Naive thymus-derived CD4-positive, alpha-beta T cell (primary cell): Measurements from ENCODE around the gene RAB35. TPM values are rescaled to one million over a fixed set of nuclear protein-coding genes. Genes with fewer than 3 reads are reported as not detected.

Source experiments
- ATAC-seq: fragments of 150-1000 bp; cut with Tn5 transposase; 2 replicates; pipeline ENCODE4 v1.10.0; 2021; ENCODE audit warnings: mild to moderate bottlenecking, moderate library complexity
- CTCF ChIA-PET: fragments of 350-600 bp; sonication (Branson Sonifier 250); formaldehyde crosslinking; loops from one replicate; lab custom pipeline; 2021; ENCODE audit warnings: antibody characterized with exemption; lab: Charles Lee
- POLR2A ChIA-PET: fragments of 350-600 bp; sonication (Branson Sonifier 250); formaldehyde crosslinking; loops from one replicate; lab custom pipeline; 2021; ENCODE audit warnings: antibody characterized with exemption, inconsistent platforms; lab: Charles Lee
- DNase-seq, 9 donors: peaks; one replicate each; pipeline versions ENCODE4 v3.0.0 to v3.0.0-alpha.2; 2020 to 2022; ENCODE audit warnings: mixed read lengths in 1 of 9
- H3K27ac ChIP-seq: one replicate; pipeline ENCODE4 v1.7.0; 2013; ENCODE audit warnings: mild to moderate bottlenecking, low read depth, low read length, moderate library complexity
- H3K27me3 ChIP-seq, 2 donors: one replicate each; pipeline ENCODE4 v1.7.0; 2013; ENCODE audit warnings: low read length in 2 of 2, mild to moderate bottlenecking in 2 of 2, moderate library complexity in 2 of 2; ENCODE audit not compliant: control insufficient read depth in 2 of 2, insufficient read depth in 2 of 2
- H3K36me3 ChIP-seq, 3 experiments: 1 replicate in 2 of 3; 2 replicates in 1 of 3; pipeline ENCODE4 v1.7.0; 2013; ENCODE audit warnings: low read length in 3 of 3, mild to moderate bottlenecking in 3 of 3, moderate library complexity in 1 of 3; ENCODE audit not compliant: insufficient read depth in 3 of 3, control insufficient read depth in 2 of 3
- H3K4me1 ChIP-seq, 2 donors: one replicate each; pipeline ENCODE4 v1.7.0; 2013; ENCODE audit warnings: low read length in 2 of 2, mild to moderate bottlenecking in 2 of 2, moderate library complexity in 1 of 2; ENCODE audit not compliant: control insufficient read depth in 2 of 2, insufficient read depth in 2 of 2
- H3K4me3 ChIP-seq: 2 replicates; pipeline ENCODE4 v1.7.0; 2013; ENCODE audit warnings: mild to moderate bottlenecking, low read length
- H3K9me3 ChIP-seq, 3 experiments: 1 replicate in 2 of 3; 2 replicates in 1 of 3; pipeline ENCODE4 v1.7.0; 2013; ENCODE audit warnings: low read length in 3 of 3; ENCODE audit not compliant: control insufficient read depth in 2 of 3
- H3K27ac Mint-ChIP-seq, 9 donors: one replicate each; pipeline ENCODE4 v1.8.0; 2020 to 2022; ENCODE audit warnings: mixed read lengths in 9 of 9, mild to moderate bottlenecking in 8 of 9, moderate library complexity in 5 of 9, inconsistent platforms in 2 of 9
- H3K27me3 Mint-ChIP-seq, 5 donors: one replicate each; pipeline ENCODE4 v1.8.0; 2021 to 2022; ENCODE audit warnings: mixed read lengths in 5 of 5, mild to moderate bottlenecking in 1 of 5
- H3K36me3 Mint-ChIP-seq, 5 donors: one replicate each; pipeline ENCODE4 v1.8.0; 2020 to 2022; ENCODE audit warnings: mixed read lengths in 5 of 5, mild to moderate bottlenecking in 3 of 5, inconsistent platforms in 1 of 5
- H3K4me1 Mint-ChIP-seq, 7 donors: one replicate each; pipeline ENCODE4 v1.8.0; 2020 to 2022; ENCODE audit warnings: mixed read lengths in 7 of 7, mild to moderate bottlenecking in 3 of 7, inconsistent platforms in 1 of 7
- H3K4me3 Mint-ChIP-seq, 10 donors: one replicate each; pipeline ENCODE4 v1.8.0; 2020 to 2022; ENCODE audit warnings: mild to moderate bottlenecking in 10 of 10, mixed read lengths in 10 of 10, moderate library complexity in 6 of 10, inconsistent platforms in 2 of 10
- H3K9me3 Mint-ChIP-seq, 11 donors: one replicate each; pipeline ENCODE4 v1.8.0; 2020 to 2022; ENCODE audit warnings: mixed read lengths in 11 of 11, mild to moderate bottlenecking in 4 of 11, inconsistent platforms in 1 of 11, moderate library complexity in 1 of 11
- intact Hi-C, 2 donors: fragments of 100-400 bp; cut with micrococcal nuclease; formaldehyde crosslinking; loops; one replicate each; pipeline ENCODE4 v1.15.1; 2023
- polyA plus RNA-seq, 2 donors: library from polyadenylated mRNA; unstranded; fragments of 300-500 nt; fragmentation: Illumina TruSeq; gene quantifications; one replicate each; pipeline ENCODE4 v1.2.3, GENCODE V29; 2021
- total RNA-seq, 6 experiments: library from RNA in 5 of 6; stranded (reverse) in 5 of 6; gene quantifications; 1 replicate in 5 of 6; 2 replicates in 1 of 6; pipeline ENCODE4 v1.2.3 and lab custom pipeline; 2021 to 2026

RAB35 gene
- total and polyA plus RNA-seq, 7 experiments from 2014 or later = 14.5 to 77.3 (median 53.1) TPM

- DNase-seq = no peak
- Histone ChIP-seq H3K36me3 (peaks cover 0 to 50% (median 0%) of the 10 kb centered on the region in 3 experiments), H3K9me3 (no peaks in the 10 kb centered on the region), H3K4me3 (no peak overlapping the region), H3K4me1 (peaks cover 5 to 8% of the 10 kb centered on the region in 2 donors), H3K27me3 (no peaks in the 10 kb centered on the region), H3K27ac (no peak overlapping the region)
- ChIA-PET CTCF (no interaction called here), POLR2A (interaction anchor here (1.0 kb wide), 1 partner anchor 202 kb away, joined by 3 read pairs; no protein-coding TSS in a partner anchor)
- peaks cover 5 to 18% (median 8%) of the 10 kb centered on the region in 5 donors for H3K36me3 Mint-ChIP-seq
- ATAC-seq = no peak
- intact Hi-C loops = loop anchor here in 1 of 2 donors (5.0 kb wide), 2 partner anchors 422 to 928 kb away; partner anchors contain the start of genes C12orf43 and PRKAB1
- H3K4me3 Mint-ChIP-seq = no peak overlapping the region
- peak overlapping the region in 7 of 9 donors; percentile 13 to 94 (median 59) for H3K27ac Mint-ChIP-seq
- peaks cover 0 to 3% (median 0%) of the 10 kb centered on the region in 5 donors for H3K27me3 Mint-ChIP-seq
- H3K4me1 Mint-ChIP-seq = peaks cover 5 to 39% (median 17%) of the 10 kb centered on the region in 7 donors
- H3K9me3 Mint-ChIP-seq = peaks cover 0 to 2% (median 0%) of the 10 kb centered on the region in 11 donors
These were observed 27.4 kb downstream of the RAB35 start for GRCh38 chr12:120089105-120089504.

GRCh38 chr12:120086801-120087621 is 29.5 kb downstream of the RAB35 start:
- ATAC-seq = peak; percentile 97
- Histone ChIP-seq H3K4me3 (peak overlapping the region; percentile 70), H3K27ac (peak overlapping the region; percentile 60), H3K36me3 (peaks cover 0 to 34% (median 0%) of the 10 kb centered on the region in 3 experiments), H3K27me3 (no peaks in the 10 kb centered on the region), H3K4me1 (peaks cover 5 to 8% of the 10 kb centered on the region in 2 donors), H3K9me3 (no peaks in the 10 kb centered on the region)
- DNase-seq = peak; percentile 98 to 100 (median 99)
- POLR2A ChIA-PET = interaction anchor here (0.6 to 1.6 kb wide), 13 partner anchors 24 to 1719 kb away, joined by 3 to 22 read pairs (median 4); partner anchors contain the start of genes BICDL1, RAB35, RNU4-2 and RPLP0
- H3K27me3 Mint-ChIP-seq = peaks cover 0 to 3% (median 0%) of the 10 kb centered on the region in 5 donors
- H3K9me3 Mint-ChIP-seq = peaks cover 0 to 1% (median 0%) of the 10 kb centered on the region in 11 donors
- H3K4me3 Mint-ChIP-seq = peak overlapping the region; percentile 70 to 88 (median 82)
- CTCF ChIA-PET = interaction anchor here (0.7 to 1.2 kb wide), 11 partner anchors 8 to 207 kb away, joined by 3 to 6 read pairs (median 4); partner anchors contain the start of gene BICDL1
- intact Hi-C loops = loop anchor here (1.0 to 5.0 kb wide), 17 partner anchors 23 to 930 kb away; partner anchors contain the start of genes RAB35 (in 2 of the 2), RPLP0 (in 2 of the 2), BICDL1 (in 1 of the 2) and C12orf43 (in 1 of the 2)
- H3K27ac Mint-ChIP-seq = peak overlapping the region; percentile 71 to 93 (median 89)
- peaks cover 5 to 23% (median 8%) of the 10 kb centered on the region in 5 donors for H3K36me3 Mint-ChIP-seq
- H3K4me1 Mint-ChIP-seq = peaks cover 5 to 39% (median 16%) of the 10 kb centered on the region in 7 donors

DNA sequence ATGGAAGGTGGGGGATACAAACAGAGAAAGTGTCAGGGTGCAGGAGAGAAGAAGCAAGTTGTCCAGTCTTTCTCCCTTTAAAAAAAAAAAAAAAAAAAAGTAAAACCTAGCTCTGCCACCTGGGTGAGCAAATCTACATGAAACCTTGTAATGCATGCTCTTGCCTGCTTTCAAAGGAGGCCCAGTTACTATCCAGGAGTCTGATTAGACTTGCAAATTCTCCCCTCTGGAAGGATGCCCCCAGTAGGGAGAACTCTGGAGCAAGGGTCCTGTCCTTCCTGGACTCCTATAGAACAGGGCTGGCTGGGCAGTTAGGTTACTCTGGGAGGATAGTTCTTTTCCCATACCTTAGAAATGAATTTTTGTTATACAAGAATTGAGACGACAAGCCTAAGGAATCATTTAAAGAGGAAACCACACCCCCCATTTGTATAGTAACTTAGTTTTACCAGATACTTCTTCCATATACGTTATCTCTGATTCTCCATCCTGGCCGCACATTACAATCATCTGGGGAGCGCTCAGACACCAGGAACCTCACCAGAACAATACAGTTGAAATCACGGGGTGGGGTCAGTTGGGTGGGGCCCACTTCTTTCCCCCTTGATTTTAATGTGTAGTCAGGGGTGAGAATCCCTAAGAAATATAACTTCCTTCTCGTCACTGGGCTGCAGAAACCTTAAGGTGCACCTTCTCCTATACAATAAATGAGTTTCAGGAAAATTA is 30.5 kb downstream of the RAB35 start:
- Histone ChIP-seq H3K27me3 (no peaks in the 10 kb centered on the region), H3K36me3 (peaks cover 0 to 35% (median 0%) of the 10 kb centered on the region in 3 experiments), H3K4me3 (no peak overlapping the region), H3K9me3 (no peaks in the 10 kb centered on the region), H3K4me1 (peaks cover 5 to 8% of the 10 kb centered on the region in 2 donors), H3K27ac (peak overlapping the region; percentile 16)
- Mint-ChIP-seq H3K4me1 (peaks cover 5 to 42% (median 16%) of the 10 kb centered on the region in 7 donors), H3K36me3 (peaks cover 7 to 23% (median 9%) of the 10 kb centered on the region in 5 donors), H3K9me3 (peaks cover 0 to 1% (median 0%) of the 10 kb centered on the region in 11 donors), H3K27ac (peak overlapping the region in 8 of 9 donors; percentile 34 to 92 (median 80)), H3K27me3 (peaks cover 0 to 3% (median 0%) of the 10 kb centered on the region in 5 donors), H3K4me3 (peak overlapping the region in 2 of 10 donors; percentile 32 to 49)
- DNase-seq (no peak), ATAC-seq (no peak)
- CTCF ChIA-PET = no interaction called here
- intact Hi-C loops = loop anchor here (2.0 to 5.0 kb wide), 5 partner anchors 45 to 931 kb away; partner anchors contain the start of genes C12orf43 (in 1 of the 2) and PRKAB1 (in 1 of the 2)
- POLR2A ChIA-PET = interaction anchor here (0.7 to 1.6 kb wide), 6 partner anchors 31 to 206 kb away, joined by 3 to 22 read pairs (median 8); partner anchors contain the start of genes BICDL1, RAB35 and RNU4-2

- H3K9me3 Mint-ChIP-seq = no peaks in the 10 kb centered on the region
- H3K27ac Mint-ChIP-seq = peak overlapping the region in 2 of 9 donors; percentile 20 to 28
- peaks cover 0 to 19% (median 4%) of the 10 kb centered on the region in 3 experiments for H3K36me3 ChIP-seq
- CTCF ChIA-PET = no interaction called here
- no peaks in the 10 kb centered on the region for H3K27me3 ChIP-seq
- H3K27me3 Mint-ChIP-seq = no peaks in the 10 kb centered on the region
- intact Hi-C loops = no loop called here
- H3K4me1 ChIP-seq = peaks cover 0 to 4% of the 10 kb centered on the region in 2 donors
- peaks cover 8 to 26% (median 14%) of the 10 kb centered on the region in 5 donors for H3K36me3 Mint-ChIP-seq
- ATAC-seq (no peak), DNase-seq (no peak)
- no peak overlapping the region for H3K27ac ChIP-seq
- H3K4me3 Mint-ChIP-seq = no peak overlapping the region
- peaks cover 10 to 40% (median 19%) of the 10 kb centered on the region in 7 donors for H3K4me1 Mint-ChIP-seq
- POLR2A ChIA-PET = interaction anchor here (1.3 kb wide), 1 partner anchor 210 kb away, joined by 3 read pairs; the partner anchor contains the start of gene RNU4-2
- no peaks in the 10 kb centered on the region for H3K9me3 ChIP-seq
- H3K4me3 ChIP-seq = no peak overlapping the region
These were observed 34.9 kb downstream of the RAB35 start for GRCh38 chr12:120081641-120082040.

GRCh38 chr12:120079411-120080400 is 36.8 kb downstream of the RAB35 start:
- intact Hi-C loops = no loop called here
- DNase-seq = no peak
- CTCF ChIA-PET = interaction anchor here (1.5 kb wide), 1 partner anchor 8 kb away, joined by 5 read pairs; no protein-coding TSS in a partner anchor
- POLR2A ChIA-PET = interaction anchor here (0.8 to 1.7 kb wide), 4 partner anchors 10 to 98 kb away, joined by 3 to 4 read pairs (median 4); partner anchors contain the start of gene BICDL1
- Mint-ChIP-seq H3K4me1 (peaks cover 12 to 40% (median 24%) of the 10 kb centered on the region in 7 donors), H3K27me3 (no peaks in the 10 kb centered on the region), H3K27ac (peak overlapping the region; percentile 60 to 86 (median 83)), H3K4me3 (peak overlapping the region in 3 of 10 donors; percentile 12 to 48 (median 38)), H3K9me3 (no peaks in the 10 kb centered on the region), H3K36me3 (peaks cover 4 to 30% (median 10%) of the 10 kb centered on the region in 5 donors)
- Histone ChIP-seq H3K4me3 (no peak overlapping the region), H3K4me1 (peaks cover 0 to 13% of the 10 kb centered on the region in 2 donors), H3K9me3 (no peaks in the 10 kb centered on the region), H3K27ac (peak overlapping the region; percentile 46), H3K27me3 (no peaks in the 10 kb centered on the region), H3K36me3 (peaks cover 0 to 13% (median 4%) of the 10 kb centered on the region in 3 experiments)
- ATAC-seq = no peak
